CD4-positive, alpha-beta T cell treated with Interleukin-6 at 100 ng/mL for 8 hours (primary cell): ENCODE measurements around the gene CDH11.

Experiments used
- DNase-seq: peaks from one replicate; pipeline ENCODE4 v3.0.0-alpha.2; 2020; ENCODE audit warnings: mixed read lengths, low spot score

CDH11 gene

GRCh38 chr16:64977206-64977920, 144.5 kb downstream of the CDH11 start:
- DNase-seq = no peak

- no peak for DNase-seq
Observed at GRCh38 chr16:64975821-64976220, 146.0 kb downstream of the CDH11 start.

DNA sequence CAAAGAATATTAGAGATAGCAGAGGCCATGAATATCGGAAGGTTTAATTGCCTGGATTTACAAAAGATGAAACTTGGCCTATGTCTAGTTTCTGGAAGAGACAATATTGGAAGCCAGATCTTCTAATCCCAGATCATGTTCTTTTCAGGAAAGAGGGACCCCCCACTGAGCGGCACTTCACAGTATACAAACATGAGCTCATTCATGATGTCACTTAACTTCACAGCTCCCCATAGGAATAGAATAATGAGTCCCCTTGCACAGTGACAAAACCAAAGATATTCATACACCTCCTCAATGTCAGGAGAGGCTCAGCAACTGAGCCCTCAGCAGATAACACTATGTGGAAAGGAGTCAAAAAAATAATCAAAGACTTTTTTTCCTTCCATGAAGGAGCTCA, 147.5 kb downstream of the CDH11 start:
- DNase-seq = no peak

GRCh38 chr16:64973171-64973570, 148.7 kb downstream of the CDH11 start:
- no peak for DNase-seq

GRCh38 chr16:64971171-64971570, 150.7 kb downstream of the CDH11 start:
- no peak for DNase-seq

- no peak for DNase-seq
Observed at GRCh38 chr16:64969221-64969620, 152.6 kb downstream of the CDH11 start.

- no peak for DNase-seq
Observed at GRCh38 chr16:64968539-64968938, 153.3 kb downstream of the CDH11 start.

DNA sequence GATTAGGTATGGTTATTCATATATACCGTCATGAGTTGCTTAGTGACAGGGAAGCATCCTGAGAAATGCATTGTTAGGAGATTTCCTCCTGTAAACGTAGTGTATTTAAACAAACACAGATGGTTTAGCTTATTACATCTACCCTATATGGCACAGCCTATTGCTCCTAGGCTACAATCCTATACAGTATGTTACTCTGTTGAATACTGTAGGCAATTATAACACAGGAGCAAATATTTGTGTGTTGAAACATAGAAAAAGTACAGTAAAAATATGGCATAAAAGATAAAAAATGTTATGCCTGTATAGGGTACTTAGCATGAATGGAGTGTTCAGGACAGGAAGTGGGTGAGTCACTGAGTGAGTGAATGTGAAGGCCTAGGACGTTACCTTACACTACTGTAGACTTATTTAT, 157.7 kb downstream of the CDH11 start:
- no peak for DNase-seq

DNA sequence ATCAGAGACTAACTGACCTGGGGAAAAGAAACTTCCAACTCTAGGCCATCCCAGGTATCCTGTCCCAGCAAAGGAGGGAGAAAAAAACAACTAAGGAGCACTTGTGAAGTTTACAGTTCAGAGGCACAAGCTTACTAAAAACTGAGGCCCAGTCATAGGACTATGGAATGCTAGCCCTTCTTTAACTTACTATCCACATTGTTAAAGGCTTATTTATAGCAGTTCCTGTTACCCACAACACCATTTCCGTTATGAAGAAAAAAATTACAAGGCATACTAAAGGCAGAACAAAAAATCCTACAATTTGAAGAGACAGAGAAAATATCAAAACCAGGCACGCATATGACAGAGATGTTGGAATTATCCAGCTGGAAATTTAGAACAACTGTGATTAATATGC, 159.1 kb downstream of the CDH11 start:
- DNase-seq = no peak

DNA sequence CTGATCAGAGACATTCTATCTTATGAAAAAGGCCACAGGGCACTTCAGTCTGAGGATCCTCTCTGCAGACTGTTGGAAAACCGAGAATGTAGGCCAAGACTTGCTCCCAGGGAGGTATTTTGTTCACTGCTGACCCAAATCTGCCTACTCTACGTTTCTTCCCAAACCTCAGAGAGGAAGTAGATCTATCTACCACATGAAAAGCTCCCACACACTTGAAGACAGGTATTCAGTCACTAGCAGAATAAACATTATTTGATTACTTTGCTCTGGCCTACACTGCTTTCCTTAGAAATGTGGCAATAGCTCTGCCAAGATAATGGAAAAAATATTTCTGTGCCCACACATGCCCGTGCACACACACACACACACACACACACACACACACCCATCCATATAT, 164.6 kb downstream of the CDH11 start:
- no peak for DNase-seq

- DNase-seq = no peak
Observed at GRCh38 chr16:64952177-64952576, 169.7 kb downstream of the CDH11 start.

DNA sequence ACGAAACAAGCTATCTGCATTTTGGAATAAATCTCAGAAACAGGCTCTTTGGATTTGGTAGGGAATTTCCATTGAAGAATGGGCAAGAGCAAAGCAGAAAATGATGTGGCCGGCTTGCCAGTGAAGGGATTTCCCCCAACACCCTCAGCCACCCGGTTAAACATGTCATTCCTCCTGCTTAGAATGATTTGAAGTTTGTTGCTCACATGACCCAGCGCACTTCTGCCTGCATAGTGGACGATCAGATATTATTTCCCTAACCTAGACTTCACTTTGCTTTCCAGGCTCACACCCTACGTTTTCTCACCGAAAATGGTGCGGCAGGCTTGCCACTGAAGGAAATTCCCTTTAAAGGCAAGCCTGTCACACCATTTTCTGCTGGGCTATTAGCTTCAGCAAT, 170.7 kb downstream of the CDH11 start:
- DNase-seq = no peak

DNA sequence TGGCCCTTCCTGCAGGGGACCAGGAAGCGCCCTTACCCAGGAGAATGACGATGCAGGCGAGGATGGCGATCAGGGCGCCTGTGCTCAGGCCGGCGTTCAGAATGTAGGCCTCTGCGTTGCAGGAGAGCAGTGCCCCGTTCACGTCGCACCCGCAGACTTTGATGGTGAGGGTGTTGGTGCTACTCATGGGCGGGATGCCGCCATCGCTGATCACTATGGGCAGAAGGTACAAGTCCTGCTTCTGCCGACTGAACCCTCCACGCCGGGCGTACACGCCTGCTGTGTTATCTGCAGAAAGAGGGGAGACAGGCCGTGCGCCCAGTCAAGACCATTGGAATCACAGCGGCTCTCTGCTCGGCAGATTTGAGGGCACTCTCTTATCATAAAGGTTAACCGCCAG, 171.1 kb downstream of the CDH11 start:
- DNase-seq = no peak

DNA sequence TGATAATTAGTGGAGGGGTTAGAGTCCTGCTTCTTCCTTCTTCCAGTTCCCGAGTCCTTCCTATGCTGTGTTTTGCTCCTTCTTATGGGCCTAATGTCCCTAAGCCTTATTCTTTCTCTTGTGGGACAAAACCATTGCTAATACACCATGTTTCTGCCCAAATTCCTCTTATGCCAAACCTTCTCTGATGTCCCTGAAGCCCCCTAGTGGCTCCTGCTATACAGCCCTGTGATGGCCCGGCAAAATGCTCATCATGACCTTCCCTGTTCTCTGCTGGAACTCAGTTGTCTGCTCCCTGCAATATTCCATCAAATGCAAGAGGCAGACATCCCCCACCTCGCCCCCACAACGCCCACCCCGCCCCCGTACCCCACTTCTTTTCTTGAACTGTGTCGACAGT, 171.6 kb downstream of the CDH11 start:
- no peak for DNase-seq

GRCh38 chr16:64948056-64948455, 173.8 kb downstream of the CDH11 start:
- no peak for DNase-seq

- no peak for DNase-seq
Observed at GRCh38 chr16:64947651-64948050, 174.2 kb downstream of the CDH11 start.

GRCh38 chr16:64933885-64934284, 188.0 kb downstream of the CDH11 start:
- DNase-seq = no peak

DNA sequence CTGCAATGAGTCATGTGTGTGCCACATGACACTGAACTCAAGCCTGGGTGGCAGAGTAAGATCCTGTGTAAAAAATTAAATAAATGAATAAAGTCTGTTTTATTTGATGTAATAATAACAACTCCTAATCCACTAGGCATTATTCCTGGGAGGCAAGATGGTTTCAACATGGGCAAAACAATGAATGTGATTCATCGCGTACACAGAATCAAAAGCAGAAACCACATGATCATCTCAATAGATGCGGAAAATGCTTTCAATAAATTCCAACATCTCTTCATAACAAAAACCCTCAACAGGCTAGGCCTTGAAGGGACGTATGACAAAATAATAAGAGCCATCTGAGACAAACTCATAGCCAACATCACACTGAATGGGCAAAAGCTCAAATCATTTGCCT, 195.4 kb downstream of the CDH11 start:
- DNase-seq = no peak

- no peak for DNase-seq
Observed at GRCh38 chr16:64925166-64925565, 196.7 kb downstream of the CDH11 start.

DNA sequence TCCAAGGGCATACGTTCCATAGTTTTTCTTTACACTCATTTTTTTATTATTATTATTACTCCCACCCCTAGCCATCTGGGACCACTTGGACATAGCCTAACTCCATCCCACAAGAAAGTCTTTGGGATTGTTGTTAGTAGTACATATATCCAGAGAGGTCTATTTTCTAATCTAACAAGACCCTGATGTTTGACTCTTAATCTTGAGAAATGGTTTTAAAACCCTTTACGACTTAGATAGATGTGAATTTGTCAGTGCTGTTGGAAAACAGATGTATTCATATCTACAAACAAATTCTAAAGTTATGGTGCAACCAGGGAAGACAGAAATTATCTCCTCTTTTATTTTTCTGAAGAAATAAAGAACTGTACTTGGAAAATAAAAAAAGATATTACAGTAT, 197.8 kb downstream of the CDH11 start:
- no peak for DNase-seq

DNA sequence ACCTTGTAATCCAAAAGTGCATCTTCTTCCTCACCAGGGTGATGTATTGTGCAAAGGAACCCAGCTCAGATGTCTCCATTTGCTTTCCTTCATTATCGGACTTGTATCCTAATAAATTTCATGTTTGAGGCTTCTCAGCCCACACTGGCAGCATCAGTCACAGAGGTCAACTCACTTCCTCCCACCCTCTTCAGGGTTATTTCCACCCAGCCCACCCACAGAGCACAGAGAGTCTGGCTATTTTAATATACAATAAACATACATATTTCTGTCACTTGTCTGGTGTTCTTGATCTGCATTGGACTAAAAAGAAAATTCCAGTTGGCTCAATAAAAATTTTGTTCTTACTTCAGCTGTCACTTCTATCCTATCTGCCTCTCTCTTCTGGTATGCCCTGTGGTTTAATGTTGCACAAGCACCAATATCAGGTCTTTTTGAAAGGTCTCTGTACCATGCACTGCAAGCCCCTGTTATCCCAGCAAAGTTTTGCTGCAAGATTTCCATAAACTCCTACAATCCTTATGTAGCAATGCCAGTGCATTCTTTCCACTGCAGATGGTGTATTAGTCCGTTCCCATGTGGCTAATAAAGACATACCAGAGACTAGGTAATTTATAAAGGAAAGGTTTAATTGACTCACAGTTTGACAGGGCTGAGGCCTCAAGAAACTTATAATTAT, 201.8 kb downstream of the CDH11 start:
- DNase-seq = no peak

- DNase-seq = no peak
Observed at GRCh38 chr16:64919141-64919540, 202.7 kb downstream of the CDH11 start.

DNA sequence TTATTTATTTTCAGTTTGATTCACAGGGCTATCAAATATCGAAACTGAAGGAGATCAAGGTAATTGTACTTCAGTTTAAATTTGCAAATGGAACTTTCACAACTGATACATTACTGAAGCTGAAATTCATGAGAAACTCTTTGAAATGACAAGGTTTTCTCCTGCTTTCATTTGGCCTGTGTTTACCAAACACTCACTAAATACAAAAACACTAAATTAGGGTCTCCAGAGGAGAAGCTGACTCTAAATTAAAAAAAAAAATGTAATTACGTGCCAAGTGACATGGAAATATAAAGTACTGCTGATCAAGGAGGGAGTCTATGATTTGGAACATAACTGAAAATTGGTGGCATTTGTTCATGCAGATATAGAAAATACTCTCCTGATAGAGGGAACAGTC, 205.8 kb downstream of the CDH11 start:
- no peak for DNase-seq

DNA sequence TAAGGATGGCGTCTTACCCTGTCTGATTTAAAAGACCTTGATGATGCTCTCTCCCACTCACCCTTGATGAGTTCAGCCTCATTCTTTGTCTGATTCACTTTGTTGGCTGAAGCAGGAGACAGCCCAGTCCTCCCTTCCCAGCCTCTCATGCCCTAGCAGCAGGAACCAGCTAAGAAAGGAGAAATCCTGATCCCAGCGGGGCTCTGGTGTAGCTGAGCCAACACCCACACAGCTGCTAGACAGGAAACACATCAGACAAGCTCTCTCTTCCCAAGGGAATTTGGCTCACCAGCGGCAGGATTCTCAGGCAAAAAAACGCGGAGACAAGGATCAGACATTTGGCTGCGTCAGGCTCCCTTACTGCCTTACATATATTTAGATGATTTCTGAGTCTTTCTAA, 211.5 kb downstream of the CDH11 start:
- DNase-seq = no peak
